Measurements from ENCODE around the gene POLE.

DNA sequence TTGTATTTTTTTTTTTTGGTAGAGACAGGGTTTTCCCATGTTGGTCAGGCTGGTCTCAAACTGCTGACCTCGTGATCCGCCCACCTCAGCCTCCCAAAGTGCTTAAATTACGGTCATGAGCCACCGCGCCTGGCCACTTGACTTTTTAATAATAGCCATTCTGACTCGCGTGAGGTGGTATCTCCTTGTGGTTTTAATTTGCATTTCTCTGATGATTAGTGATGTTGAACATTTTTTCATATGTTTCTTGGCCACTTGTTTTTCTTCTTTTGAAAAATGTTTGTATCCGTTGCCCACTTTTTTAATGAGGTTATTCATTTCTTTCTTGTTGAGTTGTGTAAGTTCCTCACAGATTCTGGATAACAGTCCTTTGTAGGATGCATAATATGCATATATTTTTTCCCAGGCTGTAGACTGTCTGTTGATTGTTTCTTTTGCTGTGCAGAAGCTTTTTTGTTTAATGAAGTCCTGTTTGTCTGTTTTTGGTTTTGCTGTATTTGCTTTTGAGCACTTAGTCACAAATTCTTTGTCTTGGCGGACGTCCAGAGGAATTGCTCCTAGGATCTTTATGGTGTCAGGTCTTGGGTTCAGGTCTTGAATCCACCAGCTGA, 13.2 kb upstream of the POLE start:
- TF ChIP-seq, protein P1, sequence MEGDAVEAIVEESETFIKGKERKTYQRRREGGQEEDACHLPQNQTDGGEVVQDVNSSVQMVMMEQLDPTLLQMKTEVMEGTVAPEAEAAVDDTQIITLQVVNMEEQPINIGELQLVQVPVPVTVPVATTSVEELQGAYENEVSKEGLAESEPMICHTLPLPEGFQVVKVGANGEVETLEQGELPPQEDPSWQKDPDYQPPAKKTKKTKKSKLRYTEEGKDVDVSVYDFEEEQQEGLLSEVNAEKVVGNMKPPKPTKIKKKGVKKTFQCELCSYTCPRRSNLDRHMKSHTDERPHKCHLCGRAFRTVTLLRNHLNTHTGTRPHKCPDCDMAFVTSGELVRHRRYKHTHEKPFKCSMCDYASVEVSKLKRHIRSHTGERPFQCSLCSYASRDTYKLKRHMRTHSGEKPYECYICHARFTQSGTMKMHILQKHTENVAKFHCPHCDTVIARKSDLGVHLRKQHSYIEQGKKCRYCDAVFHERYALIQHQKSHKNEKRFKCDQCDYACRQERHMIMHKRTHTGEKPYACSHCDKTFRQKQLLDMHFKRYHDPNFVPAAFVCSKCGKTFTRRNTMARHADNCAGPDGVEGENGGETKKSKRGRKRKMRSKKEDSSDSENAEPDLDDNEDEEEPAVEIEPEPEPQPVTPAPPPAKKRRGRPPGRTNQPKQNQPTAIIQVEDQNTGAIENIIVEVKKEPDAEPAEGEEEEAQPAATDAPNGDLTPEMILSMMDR (IDR thresholded peaks at IDR 0.05): no peak
- no peak for TF ChIP-seq POLR2A (IDR thresholded peaks at IDR 0.05)

Measured in lower leg skin (tissue), 3 donors.